Natural killer cell (primary cell): ENCODE results near the gene ACY1. TPM values are rescaled to one million over a fixed set of nuclear protein-coding genes. Genes with fewer than 3 reads are reported as not detected.

Experiments
- ATAC-seq, 3 donors: fragments of 150-1000 bp in 2 of 3; fragments of 200-7000 bp in 1 of 3; cut with Tn5 transposase; 1 replicate in 1 of 3; 2 replicates in 2 of 3; pipeline ENCODE4 v1.10.0; 2021; ENCODE audit warnings: mild to moderate bottlenecking in 2 of 3, moderate library complexity in 2 of 3
- DNase-seq, 2 donors: peaks; one replicate each; pipeline versions ENCODE4 v3.0.0 to v3.0.0-alpha.2; 2013 to 2021; ENCODE audit warnings: mixed read lengths in 1 of 2
- H3K27ac ChIP-seq: one replicate; pipeline ENCODE4 v1.5.1; 2013; ENCODE audit warnings: mild to moderate bottlenecking, low read length
- H3K27me3 ChIP-seq: one replicate; pipeline ENCODE4 v1.6.1; 2013; ENCODE audit warnings: low read length; ENCODE audit not compliant: control insufficient read depth, insufficient read depth
- H3K36me3 ChIP-seq: one replicate; pipeline ENCODE4 v1.6.1; 2013; ENCODE audit warnings: low read length; ENCODE audit not compliant: control insufficient read depth, insufficient read depth
- H3K4me1 ChIP-seq: one replicate; pipeline ENCODE4 v1.6.1; 2013; ENCODE audit warnings: low read length; ENCODE audit not compliant: control insufficient read depth, insufficient read depth
- H3K4me3 ChIP-seq: one replicate; pipeline ENCODE4 v1.5.1; 2013; ENCODE audit warnings: low read length
- H3K9me3 ChIP-seq: one replicate; pipeline ENCODE4 v1.6.1; 2013; ENCODE audit warnings: low read length; ENCODE audit not compliant: control insufficient read depth, insufficient read depth
- H3K27ac Mint-ChIP-seq, 2 donors: one replicate each; pipeline ENCODE4 v1.8.0; 2022; ENCODE audit warnings: mild to moderate bottlenecking in 2 of 2, mixed read lengths in 2 of 2, moderate library complexity in 1 of 2
- H3K27me3 Mint-ChIP-seq, 2 donors: one replicate each; pipeline ENCODE4 v1.8.0; 2022; ENCODE audit warnings: low read depth in 2 of 2, mixed read lengths in 2 of 2
- H3K36me3 Mint-ChIP-seq: one replicate; pipeline ENCODE4 v1.8.0; 2022; ENCODE audit warnings: mixed read lengths
- H3K4me1 Mint-ChIP-seq, 2 donors: one replicate each; pipeline ENCODE4 v1.8.0; 2022; ENCODE audit warnings: mixed read lengths in 2 of 2
- H3K4me3 Mint-ChIP-seq: one replicate; pipeline ENCODE4 v1.8.0; 2022; ENCODE audit warnings: mild to moderate bottlenecking, moderate library complexity, mixed read lengths
- H3K9me3 Mint-ChIP-seq, 2 donors: one replicate each; pipeline ENCODE4 v1.8.0; 2022; ENCODE audit warnings: mixed read lengths in 2 of 2
- CTCF ChIP-seq: fragments of 200-600 bp; IDR thresholded peaks from one replicate; pipeline ENCODE4 v1.8.0; 2022; ENCODE audit warnings: antibody characterized with exemption
- WGBS: methylation state at CpG from one replicate; pipeline ENCODE4 v1.1.7; 2013; ENCODE audit warnings: missing lambda C conversion rate; ENCODE audit not compliant: insufficient coverage; 5-methylcytosine and 5-hydroxymethylcytosine counted together
- intact Hi-C: fragments of 100-400 bp; cut with micrococcal nuclease; formaldehyde crosslinking; loops from one replicate; pipeline ENCODE4 v1.14.2; 2022
- total RNA-seq, 4 donors: library from RNA; stranded (reverse); fragments of 120-200 nt in 1 of 4; gene quantifications; one replicate each; pipeline versions ENCODE4 v1.2.3 to v1.2.4, GENCODE V29; 2013 to 2022

Gene ACY1
- total RNA-seq, 3 donors from 2014 or later (not counting 1 experiment from before 2014, with no cell fraction given) = 8.4 to 19.5 (median 13.8) TPM

- Mint-ChIP-seq H3K36me3 (no peaks in the 10 kb centered on the region), H3K9me3 (no peaks in the 10 kb centered on the region), H3K27me3 (peaks cover 0 to 4% of the 10 kb centered on the region in 2 donors), H3K4me3 (peak overlapping the region; percentile 100), H3K27ac (peak overlapping the region; percentile 98 to 100), H3K4me1 (peaks cover 23 to 32% of the 10 kb centered on the region in 2 donors)
- Histone ChIP-seq H3K4me3 (no peak overlapping the region), H3K27me3 (no peaks in the 10 kb centered on the region), H3K9me3 (no peaks in the 10 kb centered on the region), H3K36me3 (peaks cover 22% of the 10 kb centered on the region), H3K27ac (peak overlapping the region; percentile 85), H3K4me1 (peaks cover 20% of the 10 kb centered on the region)
- DNase-seq = no peak
- intact Hi-C loops = loop anchor here (2.0 kb wide), 1 partner anchor 20 kb away; the partner anchor contains the start of genes ABHD14A and ABHD14B
- TF ChIP-seq CTCF = no peak
- ATAC-seq = no peak
- 87% methylated on average over 2 of the region's 2 CpGs for WGBS
Observed at GRCh38 chr3:51994530-51994929, 11.2 kb downstream of the ACY1 start.

- Mint-ChIP-seq H3K4me3 (peak within 1 kb of the TSS; percentile 100), H3K9me3 (no peaks in the 10 kb centered on the region), H3K27me3 (peaks cover 0 to 4% of the 10 kb centered on the region in 2 donors), H3K27ac (peak within 1 kb of the TSS; percentile 98 to 100), H3K36me3 (no peaks in the 10 kb centered on the region), H3K4me1 (peaks cover 23 to 32% of the 10 kb centered on the region in 2 donors)
- Histone ChIP-seq H3K9me3 (no peaks in the 10 kb centered on the region), H3K36me3 (peaks cover 22% of the 10 kb centered on the region), H3K27me3 (no peaks in the 10 kb centered on the region), H3K4me3 (peak within 1 kb of the TSS; percentile 91), H3K4me1 (peaks cover 20% of the 10 kb centered on the region), H3K27ac (peak within 1 kb of the TSS; percentile 85)
- under 1% methylated on average over 40 of the region's 40 CpGs for WGBS
- no peak for TF ChIP-seq CTCF
- DNase-seq (peak; percentile 85 to 97), ATAC-seq (peak; percentile 97 to 98 (median 97))
- intact Hi-C loops = loop anchor here (1.0 to 2.0 kb wide), 2 partner anchors 21 to 53 kb away; partner anchors contain the start of genes ABHD14A, ABHD14B and PARP3
Observed at GRCh38 chr3:51995346-51996163, 12.2 kb downstream of the ACY1 start, which contains the start of gene RPL29. RPL29 (minus strand) TSS chr3:51995895; CDS start chr3:51995461, 434 bp downstream.

- Histone ChIP-seq H3K4me3 (no peak overlapping the region), H3K27ac (no peak overlapping the region), H3K36me3 (peaks cover 22% of the 10 kb centered on the region), H3K4me1 (peaks cover 30% of the 10 kb centered on the region), H3K27me3 (no peaks in the 10 kb centered on the region), H3K9me3 (no peaks in the 10 kb centered on the region)
- TF ChIP-seq CTCF = no peak
- no peak for ATAC-seq
- H3K9me3 Mint-ChIP-seq = no peaks in the 10 kb centered on the region
- intact Hi-C loops = no loop called here
- whole genome bisulfite sequencing = 72% methylated on average over 2 of the region's 2 CpGs
- no peaks in the 10 kb centered on the region for H3K36me3 Mint-ChIP-seq
- no peak for DNase-seq
- peaks cover 23 to 41% of the 10 kb centered on the region in 2 donors for H3K4me1 Mint-ChIP-seq
- peak overlapping the region; percentile 23 to 39 for H3K27ac Mint-ChIP-seq
- H3K27me3 Mint-ChIP-seq = peaks cover 0 to 4% of the 10 kb centered on the region in 2 donors
- H3K4me3 Mint-ChIP-seq = peak overlapping the region; percentile 70
Observed at GRCh38 chr3:51997172-51997571, 13.8 kb downstream of the ACY1 start.
